ENCODE results near the gene ZNF648. TPM values are rescaled to one million over a fixed set of nuclear protein-coding genes. Genes with fewer than 3 reads are reported as not detected.

ZNF648 gene
- total and polyA plus RNA-seq, 10 of the 15 experiments (the other 5 are each of a cell fraction or from before 2014, with no cell fraction given) = 0.05 TPM; not detected in 9

DNA sequence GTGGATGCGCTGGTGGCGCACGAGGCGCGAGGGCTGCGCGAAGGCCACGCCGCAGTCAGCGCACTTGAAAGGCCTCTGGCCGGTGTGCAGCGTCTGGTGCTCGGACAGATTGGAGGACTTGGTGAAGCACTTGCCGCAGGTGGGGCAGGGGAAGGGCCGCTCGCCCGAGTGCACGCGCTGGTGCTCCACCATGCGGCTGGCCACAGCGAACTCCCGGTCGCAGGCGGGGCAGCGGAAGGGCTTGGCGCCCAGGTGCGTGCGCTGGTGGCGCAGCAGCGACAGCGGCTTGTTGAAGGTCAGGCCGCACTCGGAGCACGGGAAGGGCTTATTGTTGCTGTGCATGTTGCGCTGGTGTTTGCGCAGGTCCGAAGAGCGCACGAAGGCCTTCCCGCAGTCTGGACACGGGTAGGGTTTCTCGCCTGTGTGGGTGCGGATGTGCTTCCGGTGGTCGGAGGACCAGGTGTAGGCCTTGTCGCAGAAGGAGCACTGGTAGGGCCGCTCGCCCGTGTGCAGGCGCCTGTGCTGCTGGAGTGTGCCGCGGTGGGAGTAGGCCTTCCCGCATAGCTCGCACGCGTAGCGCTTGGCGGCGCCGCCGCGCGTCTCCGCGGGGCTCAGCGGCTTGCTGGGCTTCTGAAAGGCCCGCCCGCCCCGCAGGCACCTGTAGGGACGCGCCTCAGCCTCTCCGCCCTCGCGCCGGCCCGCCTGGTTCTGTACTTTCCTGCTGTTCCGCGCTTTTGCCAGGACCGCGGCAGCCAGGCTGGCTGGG lies 4.7 kb downstream of the ZNF648 start:
- H3K27me3 ChIP-seq (replicated peaks in 1 of 2; ENCODE audit: control insufficient read depth in 2 of 2, insufficient read depth in 2 of 2, low read length in 1 of 2) = peaks cover 3 to 7% of the 10 kb centered on the region in 2 experiments; a peak in 3 of 4 replicates
- H3K4me1 ChIP-seq (ENCODE audit: control insufficient read depth, insufficient read depth, low read length) = no peaks in the 10 kb centered on the region
- no peak for TF ChIP-seq RAD21 (IDR thresholded peaks at IDR 0.05; ENCODE audit: insufficient read depth, low read depth, low read length)
- TF ChIP-seq ATF7 (IDR thresholded peaks at IDR 0.05; ENCODE audit: low read depth) = no peak
- no peak for TF ChIP-seq SIX5 (IDR thresholded peaks at IDR 0.05; ENCODE audit: low read depth, low read length, severe bottlenecking)
- no peak for TF ChIP-seq MYB (IDR thresholded peaks at IDR 0.05; ENCODE audit: borderline replicate concordance, low read depth, low read length)
- no peak for TF ChIP-seq ZNF622 (IDR thresholded peaks at IDR 0.05)
- no peak for TF ChIP-seq BCL11A (IDR thresholded peaks at IDR 0.05; ENCODE audit: low read depth, low read length)
- TF ChIP-seq CEBPB (IDR thresholded peaks at IDR 0.05; ENCODE audit: borderline replicate concordance in 1 of 2, low read depth in 2 of 2, low read length in 2 of 2) = no peak
- TF ChIP-seq, protein P1, sequence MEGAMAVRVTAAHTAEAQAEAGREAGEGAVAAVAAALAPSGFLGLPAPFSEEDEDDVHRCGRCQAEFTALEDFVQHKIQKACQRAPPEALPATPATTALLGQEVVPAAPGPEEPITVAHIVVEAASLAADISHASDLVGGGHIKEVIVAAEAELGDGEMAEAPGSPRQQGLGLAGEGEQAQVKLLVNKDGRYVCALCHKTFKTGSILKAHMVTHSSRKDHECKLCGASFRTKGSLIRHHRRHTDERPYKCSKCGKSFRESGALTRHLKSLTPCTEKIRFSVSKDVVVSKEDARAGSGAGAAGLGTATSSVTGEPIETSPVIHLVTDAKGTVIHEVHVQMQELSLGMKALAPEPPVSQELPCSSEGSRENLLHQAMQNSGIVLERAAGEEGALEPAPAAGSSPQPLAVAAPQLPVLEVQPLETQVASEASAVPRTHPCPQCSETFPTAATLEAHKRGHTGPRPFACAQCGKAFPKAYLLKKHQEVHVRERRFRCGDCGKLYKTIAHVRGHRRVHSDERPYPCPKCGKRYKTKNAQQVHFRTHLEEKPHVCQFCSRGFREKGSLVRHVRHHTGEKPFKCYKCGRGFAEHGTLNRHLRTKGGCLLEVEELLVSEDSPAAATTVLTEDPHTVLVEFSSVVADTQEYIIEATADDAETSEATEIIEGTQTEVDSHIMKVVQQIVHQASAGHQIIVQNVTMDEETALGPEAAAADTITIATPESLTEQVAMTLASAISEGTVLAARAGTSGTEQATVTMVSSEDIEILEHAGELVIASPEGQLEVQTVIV (IDR thresholded peaks at IDR 0.05; ENCODE audit: borderline replicate concordance, partially characterized antibody) = no peak
- TF ChIP-seq ASH2L (IDR thresholded peaks at IDR 0.05; ENCODE audit: borderline replicate concordance, low read depth) = no peak
- no peak for TF ChIP-seq ATF3 (IDR thresholded peaks at IDR 0.05; ENCODE audit: borderline replicate concordance, extremely low read depth, low read depth, low read length)
- no peak for TF ChIP-seq FOS (IDR thresholded peaks at IDR 0.05; ENCODE audit: borderline replicate concordance, extremely low read depth, insufficient read length)
- TF ChIP-seq NR2C1 (IDR thresholded peaks at IDR 0.05) = no peak
- TF ChIP-seq MAX (IDR thresholded peaks at IDR 0.05; ENCODE audit: low read depth, low read length) = no peak
- no peak for TF ChIP-seq JUNB (IDR thresholded peaks at IDR 0.05)
- TF ChIP-seq RB1 (IDR thresholded peaks at IDR 0.05; ENCODE audit: borderline replicate concordance) = no peak
- TF ChIP-seq ZBTB4 (CRISPR knock-in tag; IDR thresholded peaks at IDR 0.05) = no peak
- TF ChIP-seq HDGF (IDR thresholded peaks at IDR 0.05) = no peak
- intact Hi-C loops (cut with micrococcal nuclease; ENCODE audit: unreplicated experiment) (loop anchor here (10.0 kb wide), 1 partner anchor 862 kb away; no protein-coding TSS in a partner anchor), in situ Hi-C loops (cut with MboI) (no loop called here)
- RAD21 ChIA-PET (ENCODE audit: unreplicated experiment) = no interaction called here
- 0 out of 2 replicates have a peak overlapping the region, but pooled peaks have one; percentile 2 for H3K4me2 ChIP-seq (ENCODE audit: control insufficient read depth, insufficient read depth)
- CTCF ChIA-PET = no interaction called here
- H3K9me3 ChIP-seq (replicated peaks; ENCODE audit: control insufficient read depth, insufficient read depth, low read length) = no peaks in the 10 kb centered on the region
- H3K36me3 ChIP-seq (ENCODE audit: control insufficient read depth in 2 of 2, insufficient read depth in 2 of 2, low read length in 1 of 2) = no peaks in the 10 kb centered on the region
- H3K9ac ChIP-seq (ENCODE audit: control insufficient read depth, insufficient read depth, low read length) = no peak overlapping the region
- DNase-seq (ENCODE audit: low read depth, low spot score) = no peak
- 64% methylated on average over 67 of the region's 80 CpGs for WGBS (ENCODE audit: insufficient coverage, insufficient replicate concordance, low lambda C conversion rate, missing lambda C conversion rate)
- FAIRE-seq = no peak
- SMC1A ChIA-PET (ENCODE audit: uncharacterized antibody, unreplicated experiment) = no interaction called here
- H3K27ac ChIP-seq (ENCODE audit: control insufficient read depth, insufficient read depth) = no peak overlapping the region
- H3K79me2 ChIP-seq (ENCODE audit: control insufficient read depth, insufficient read depth, low read length) = no peaks in the 10 kb centered on the region
- no peak overlapping the region for H3K4me3 ChIP-seq
- BruUV-seq (replicated peaks) = no TSS peak
- POLR2A ChIA-PET = no interaction called here
- no peaks in the 10 kb centered on the region; the same call in 1 of the 2 replicates for H4K20me1 ChIP-seq (ENCODE audit: control insufficient read depth, insufficient read depth)
- no peak overlapping the region for H2AFZ ChIP-seq (ENCODE audit: control insufficient read depth, low read depth, low read length)
- ATAC-seq = no peak

All from GM12878 (cell line).